Activated CD8-positive, alpha-beta memory T cell treated with anti-CD3 and anti-CD28 coated beads, Interleukin-2, amount 50 U/mL, for 48 hours (primary cell): ENCODE data around the gene ARHGAP24.

Experiments
- DNase-seq: peaks from one replicate; pipeline ENCODE4 v3.0.0-alpha.2; 2020

Gene ARHGAP24

DNA sequence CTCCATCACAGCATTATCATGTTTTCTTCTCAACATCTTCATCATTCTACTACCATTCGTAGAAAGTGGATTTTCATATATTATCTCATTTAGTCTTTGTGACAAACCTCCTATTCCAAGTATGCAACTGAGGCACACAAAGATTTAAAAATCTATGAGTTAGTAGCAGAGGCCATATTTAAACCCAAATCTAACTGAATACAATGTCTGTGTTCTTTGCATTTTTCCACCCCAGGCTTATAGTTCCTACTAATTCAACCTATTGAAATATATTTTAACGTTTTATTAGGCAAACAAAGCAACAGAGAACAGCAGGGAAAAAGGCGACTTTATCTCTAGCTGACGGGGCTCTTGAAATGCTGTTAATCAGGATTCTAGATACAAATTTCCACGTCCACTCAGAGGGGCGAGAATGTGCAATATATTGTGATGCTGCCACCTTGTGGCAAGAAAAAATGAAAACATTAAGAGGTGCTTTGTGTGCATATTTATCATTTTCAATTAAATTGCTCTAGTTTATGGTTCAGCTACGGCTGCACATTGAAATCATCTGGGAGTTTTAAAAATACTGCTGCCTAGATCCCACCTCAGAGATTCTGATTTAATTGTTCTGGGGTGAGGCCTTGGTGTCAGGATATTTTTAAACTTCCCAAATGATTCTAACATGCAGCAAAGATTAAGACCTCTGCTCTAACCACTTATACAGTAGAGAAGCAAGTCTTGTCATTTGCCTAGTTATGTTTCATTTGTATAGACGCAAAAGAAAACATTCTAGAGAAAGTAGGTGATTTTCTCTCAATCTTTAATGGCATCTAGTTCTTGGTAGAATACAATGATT is 569.0 kb downstream of the ARHGAP24 start:
- DNase-seq = no peak

DNA sequence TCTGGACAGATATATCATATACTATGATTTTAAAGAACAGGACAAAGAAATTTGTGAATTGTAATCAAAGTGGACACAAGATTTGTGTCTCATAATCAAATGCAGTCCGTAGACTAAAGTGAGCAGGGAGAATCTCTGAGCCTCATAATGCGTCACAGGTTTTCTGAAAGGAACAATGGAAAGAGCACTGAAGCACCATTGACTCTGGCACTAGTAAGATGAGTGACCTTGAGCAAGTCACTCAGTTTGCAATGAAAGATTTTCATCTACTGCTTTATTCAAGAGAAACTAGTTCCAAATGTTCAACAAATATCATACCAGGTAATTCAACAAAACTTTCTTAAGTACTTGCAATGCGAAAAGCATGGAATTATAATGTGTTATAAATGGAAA is 569.6 kb downstream of the ARHGAP24 start:
- DNase-seq = no peak

DNA sequence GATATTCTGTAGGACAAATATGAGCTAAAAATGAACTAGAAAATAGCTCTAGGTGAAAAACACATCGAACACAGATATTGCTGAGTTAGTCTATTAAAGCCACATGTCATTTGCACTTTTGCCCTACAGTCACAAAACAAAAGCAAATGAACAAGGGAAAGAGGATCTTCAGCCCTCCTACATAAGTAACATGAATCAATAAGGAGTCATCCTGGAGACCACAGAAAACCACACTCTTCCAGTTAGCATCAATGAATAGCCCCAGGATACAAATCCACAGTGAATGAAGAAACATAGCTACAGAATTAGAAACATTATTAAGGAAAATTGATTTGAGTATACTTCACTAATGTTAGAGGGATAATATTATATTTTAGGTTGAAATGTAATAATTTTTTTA is 573.5 kb downstream of the ARHGAP24 start:
- DNase-seq = no peak

DNA sequence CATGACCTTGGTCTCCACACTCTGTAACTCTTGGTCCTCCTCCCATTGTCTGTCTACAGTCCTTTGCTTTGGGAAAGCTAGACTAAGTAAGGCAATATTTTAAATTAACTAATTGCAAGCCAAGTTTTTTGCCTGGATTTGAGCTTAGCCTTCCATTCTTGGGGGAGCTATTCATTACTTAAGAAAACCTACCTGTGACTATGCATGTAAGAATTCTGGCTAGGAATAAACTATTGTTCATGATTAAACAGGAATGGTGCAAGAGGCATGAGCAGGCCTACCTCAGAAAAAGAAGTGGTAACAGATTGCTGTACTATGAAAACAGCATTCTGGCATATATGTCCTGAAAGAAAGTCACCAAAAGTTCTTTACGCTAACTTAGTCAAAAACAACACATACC is 575.5 kb downstream of the ARHGAP24 start:
- no peak for DNase-seq
